ENCODE results near the gene ANAPC7. TPM values are rescaled to one million over a fixed set of nuclear protein-coding genes. Genes with fewer than 3 reads are reported as not detected.

ANAPC7 gene
- total and polyA plus RNA-seq, 2 of the 13 experiments (the other 11 are each of a cell fraction or from before 2014, with no cell fraction given) = 40.0 to 69.1 TPM

GRCh38 chr12:110449799-110450497, 46.4 kb upstream of the ANAPC7 start, which contains the start of gene ARPC3 (continued):
- TF ChIP-seq IRF9 (CRISPR knock-in tag; IDR thresholded peaks at IDR 0.05; ENCODE audit: borderline replicate concordance) (0 out of 2 replicates have a peak, but pooled peaks have one; percentile 80), GLMP (CRISPR knock-in tag; IDR thresholded peaks at IDR 0.05; ENCODE audit: borderline replicate concordance) (no peak), CAMTA2 (CRISPR knock-in tag; IDR thresholded peaks at IDR 0.05; ENCODE audit: borderline replicate concordance) (0 out of 2 replicates have a peak, but pooled peaks have one; percentile 28), ZSCAN22 (CRISPR knock-in tag; IDR thresholded peaks at IDR 0.05) (no peak), ZSCAN31 (CRISPR knock-in tag; IDR thresholded peaks at IDR 0.05; ENCODE audit: low read depth) (peak; percentile 89), ATAD3A (CRISPR knock-in tag; IDR thresholded peaks at IDR 0.05) (no peak), KAT2B (IDR thresholded peaks at IDR 0.05; ENCODE audit: borderline replicate concordance, low read depth, low read length) (no peak), DMTF1 (CRISPR knock-in tag; IDR thresholded peaks at IDR 0.05) (no peak), SRSF4 (IDR thresholded peaks at IDR 0.05; ENCODE audit: low read depth, low read length, poor library complexity, severe bottlenecking) (no peak), ZNF460 (CRISPR knock-in tag; IDR thresholded peaks at IDR 0.05; ENCODE audit: borderline replicate concordance) (no peak), RXRB (CRISPR knock-in tag; IDR thresholded peaks at IDR 0.05; ENCODE audit: borderline replicate concordance) (peak; percentile 35; the same call in 1 of the 2 replicates), ZNF101 (CRISPR knock-in tag; IDR thresholded peaks at IDR 0.05; ENCODE audit: borderline replicate concordance, low read depth) (no peak), ZNF281 (CRISPR knock-in tag; IDR thresholded peaks at IDR 0.05; ENCODE audit: borderline replicate concordance) (no peak), ZNF788 (CRISPR knock-in tag; IDR thresholded peaks at IDR 0.05; ENCODE audit: borderline replicate concordance) (peak; percentile 71; the same call in 1 of the 2 replicates), KAT8 (CRISPR knock-in tag; IDR thresholded peaks at IDR 0.05) (peak; percentile 96), HNF1B (CRISPR knock-in tag; IDR thresholded peaks at IDR 0.05) (peak; percentile 97), KDM1A (CRISPR knock-in tag; IDR thresholded peaks at IDR 0.05) (no peak), NR3C1 (CRISPR knock-in tag; IDR thresholded peaks at IDR 0.05) (no peak), NFYC (CRISPR knock-in tag; IDR thresholded peaks at IDR 0.05) (no peak)

All from HepG2 (cell line).